ENCODE measurements around the gene RBP5. TPM values are rescaled to one million over a fixed set of nuclear protein-coding genes. Genes with fewer than 3 reads are reported as not detected.
A peak's percentile ranks its signal among the peaks of the same experiment; 100 is the strongest.

The RBP5 gene, protein sequence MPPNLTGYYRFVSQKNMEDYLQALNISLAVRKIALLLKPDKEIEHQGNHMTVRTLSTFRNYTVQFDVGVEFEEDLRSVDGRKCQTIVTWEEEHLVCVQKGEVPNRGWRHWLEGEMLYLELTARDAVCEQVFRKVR
- total RNA-seq = 1 to 10 TPM; 1.2 to 2.3 TPM
- polyA plus RNA-seq (ENCODE audit: insufficient read length in 6 of 6) = 10 to 100 TPM; 14.2 to 26.5 (median 22.1) TPM
- long read RNA-seq, donor 1, partial matches to known transcripts = 0 of 5 reads
- long read RNA-seq, donor 1, other reads (novel, unspliced or antisense) = 0 of 5 reads
- long read RNA-seq, donor 2, partial matches to known transcripts = 38 of 42 reads
- long read RNA-seq, donor 2, other reads (novel, unspliced or antisense) = 0 of 42 reads
- long read RNA-seq, donor 3 = 0 reads
- long read RNA-seq, donor 4, partial matches to known transcripts = 0 of 1 reads
- long read RNA-seq, donor 4, other reads (novel, unspliced or antisense) = 0 of 1 reads
- long read RNA-seq, donor 5, partial matches to known transcripts = 61 of 61 reads
- long read RNA-seq, donor 5, other reads (novel, unspliced or antisense) = 0 of 61 reads
- long read RNA-seq, donor 6, partial matches to known transcripts = 0 of 2 reads
- long read RNA-seq, donor 6, other reads (novel, unspliced or antisense) = 0 of 2 reads
- long read RNA-seq, donor 7, partial matches to known transcripts = 0 of 1 reads
- long read RNA-seq, donor 7, other reads (novel, unspliced or antisense) = 0 of 1 reads
- long read RNA-seq, donor 8 = 0 reads
- long read RNA-seq, donor 9 = 0 reads
- long read RNA-seq, donor 10, partial matches to known transcripts = 0 of 2 reads
- long read RNA-seq, donor 10, other reads (novel, unspliced or antisense) = 0 of 2 reads
- long read RNA-seq, donor 11, partial matches to known transcripts = 384 of 384 reads
- long read RNA-seq, donor 11, other reads (novel, unspliced or antisense) = 0 of 384 reads
- long read RNA-seq, donor 12, partial matches to known transcripts = 0 of 1 reads
- long read RNA-seq, donor 12, other reads (novel, unspliced or antisense) = 0 of 1 reads

DNA sequence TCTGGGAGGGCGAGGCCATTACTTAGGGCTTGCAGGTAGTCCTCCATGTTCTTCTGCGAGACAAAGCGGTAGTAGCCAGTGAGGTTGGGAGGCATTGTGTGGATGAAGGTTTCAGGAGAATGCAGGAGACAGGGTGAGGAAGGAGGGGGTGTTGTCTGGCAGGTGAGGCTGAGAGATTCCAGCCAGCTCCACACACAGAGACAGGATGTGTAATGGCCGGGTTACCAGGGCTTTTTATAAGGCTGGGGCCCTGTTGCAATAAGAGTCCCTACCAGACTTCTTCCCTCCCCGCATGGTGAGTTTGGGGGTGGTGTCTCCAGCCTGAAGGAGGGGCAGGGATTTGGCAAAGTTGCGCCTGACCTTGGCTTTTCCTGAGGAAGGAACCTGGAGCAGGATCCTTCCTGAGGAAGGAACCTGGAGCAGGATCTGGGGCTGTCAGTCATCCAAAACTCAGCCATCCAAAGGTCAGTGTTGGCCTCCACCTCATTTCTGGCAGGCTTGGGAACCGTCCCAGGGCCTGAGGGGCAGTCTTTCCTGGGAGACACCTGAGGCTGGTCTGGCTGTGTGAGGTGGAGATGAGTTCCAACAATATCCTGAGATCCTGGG, at the start of gene RBP5:
Gene RBP5 (minus strand): TSS at position 209 of the 606 bp plus-strand sequence. CDS start 114 bp downstream, at position 95.
- Histone ChIP-seq H3K9me3 (no peaks in the 10 kb centered on the region), H3K4me1 (peaks cover 5 to 28% of the 10 kb centered on the region in 2 donors), H3K27me3 (peaks cover 0 to 36% of the 10 kb centered on the region in 2 donors), H3K4me3 (peak within 1 kb of the TSS; percentile 59 to 63), H3K27ac (peak within 1 kb of the TSS; percentile 34 to 58), H3K36me3 (peaks cover 0 to 4% of the 10 kb centered on the region in 2 donors)
- intact Hi-C loops (cut with DNase I) = no loop called here
- ATAC-seq = no peak
- TF ChIP-seq, protein P1, sequence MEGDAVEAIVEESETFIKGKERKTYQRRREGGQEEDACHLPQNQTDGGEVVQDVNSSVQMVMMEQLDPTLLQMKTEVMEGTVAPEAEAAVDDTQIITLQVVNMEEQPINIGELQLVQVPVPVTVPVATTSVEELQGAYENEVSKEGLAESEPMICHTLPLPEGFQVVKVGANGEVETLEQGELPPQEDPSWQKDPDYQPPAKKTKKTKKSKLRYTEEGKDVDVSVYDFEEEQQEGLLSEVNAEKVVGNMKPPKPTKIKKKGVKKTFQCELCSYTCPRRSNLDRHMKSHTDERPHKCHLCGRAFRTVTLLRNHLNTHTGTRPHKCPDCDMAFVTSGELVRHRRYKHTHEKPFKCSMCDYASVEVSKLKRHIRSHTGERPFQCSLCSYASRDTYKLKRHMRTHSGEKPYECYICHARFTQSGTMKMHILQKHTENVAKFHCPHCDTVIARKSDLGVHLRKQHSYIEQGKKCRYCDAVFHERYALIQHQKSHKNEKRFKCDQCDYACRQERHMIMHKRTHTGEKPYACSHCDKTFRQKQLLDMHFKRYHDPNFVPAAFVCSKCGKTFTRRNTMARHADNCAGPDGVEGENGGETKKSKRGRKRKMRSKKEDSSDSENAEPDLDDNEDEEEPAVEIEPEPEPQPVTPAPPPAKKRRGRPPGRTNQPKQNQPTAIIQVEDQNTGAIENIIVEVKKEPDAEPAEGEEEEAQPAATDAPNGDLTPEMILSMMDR (IDR thresholded peaks at IDR 0.05) = no peak
- DNase-seq = no peak

- Histone ChIP-seq H3K27me3 (no peaks in the 10 kb centered on the region), H3K4me3 (no peak overlapping the region), H3K9me3 (peaks cover 0 to 3% of the 10 kb centered on the region in 2 donors), H3K27ac (no peak overlapping the region), H3K4me1 (no peaks in the 10 kb centered on the region), H3K36me3 (no peaks in the 10 kb centered on the region)
- no peak for DNase-seq
- no peak for ATAC-seq
- intact Hi-C loops (cut with DNase I) = no loop called here
- TF ChIP-seq, protein P1 (IDR thresholded peaks at IDR 0.05) = no peak
Measured at GRCh38 chr12:7178481-7178880, 49.8 kb upstream of the RBP5 start.

- Histone ChIP-seq H3K4me3 (no peak overlapping the region), H3K27me3 (no peaks in the 10 kb centered on the region), H3K36me3 (no peaks in the 10 kb centered on the region), H3K27ac (no peak overlapping the region), H3K4me1 (no peaks in the 10 kb centered on the region), H3K9me3 (peaks cover 0 to 13% of the 10 kb centered on the region in 2 donors)
- DNase-seq = no peak
- no peak for ATAC-seq
- intact Hi-C loops (cut with DNase I) = no loop called here
- TF ChIP-seq, protein P1 (IDR thresholded peaks at IDR 0.05) = no peak
Measured at GRCh38 chr12:7176595-7176994, 47.9 kb upstream of the RBP5 start.

DNA sequence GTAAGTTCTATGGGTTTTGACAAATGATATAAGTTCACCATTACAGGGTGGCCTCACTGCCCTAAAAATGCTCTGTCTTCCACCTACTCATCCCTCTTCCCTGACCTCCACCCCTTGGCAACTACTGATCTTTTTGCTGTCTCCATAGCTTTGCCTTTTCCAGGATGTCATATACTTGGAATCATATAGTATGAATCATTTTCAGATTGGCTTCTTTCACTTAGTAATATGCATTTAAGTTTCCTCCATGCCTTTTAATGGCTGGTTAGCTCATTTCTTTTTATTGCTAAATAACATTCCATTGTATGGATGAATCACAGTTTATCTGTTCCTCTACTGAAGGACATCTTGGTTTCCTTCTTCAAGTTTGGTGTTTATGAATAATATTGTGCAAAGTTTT, 46.8 kb upstream of the RBP5 start:
- Histone ChIP-seq H3K27me3 (no peaks in the 10 kb centered on the region), H3K4me1 (no peaks in the 10 kb centered on the region), H3K36me3 (no peaks in the 10 kb centered on the region), H3K4me3 (no peak overlapping the region), H3K9me3 (peaks cover 0 to 24% of the 10 kb centered on the region in 2 donors), H3K27ac (no peak overlapping the region)
- intact Hi-C loops (cut with DNase I) = no loop called here
- DNase-seq (no peak), ATAC-seq (no peak)
- TF ChIP-seq, protein P1 (IDR thresholded peaks at IDR 0.05) = no peak

Data from left lung (tissue), 14 donors.